MM.1S (cell line): ENCODE measurements around the gene LRIG3.

ENCODE experiments used
- DNase-seq: peaks from one replicate; pipeline ENCODE4 v3.0.0-alpha.2; 2015
- H2AFZ ChIP-seq: fragments of 300-600 bp; sonication (generic); 2 replicates; pipeline ENCODE4 v1.6.0; 2016; ENCODE audit warnings: antibody characterized with exemption, low read length
- H3F3A ChIP-seq: fragments of 300-600 bp; sonication (generic); 2 replicates; pipeline ENCODE4 v1.6.1; 2016; ENCODE audit warnings: mild to moderate bottlenecking, antibody characterized with exemption, low read length, moderate library complexity, mixed read lengths; ENCODE audit not compliant: insufficient read depth
- H3K27ac ChIP-seq: fragments of 300-600 bp; sonication (generic); 2 replicates; pipeline ENCODE4 v1.5.1; 2016; ENCODE audit warnings: mild to moderate bottlenecking, low read length
- H3K27me3 ChIP-seq: fragments of 300-600 bp; sonication (generic); replicated peaks from 2 replicates; pipeline ENCODE4 v1.6.0; 2016; ENCODE audit warnings: low read length; ENCODE audit not compliant: insufficient read depth
- H3K36me3 ChIP-seq: fragments of 300-600 bp; sonication (generic); replicated peaks from 2 replicates; pipeline ENCODE4 v1.6.1; 2016; ENCODE audit warnings: mild to moderate bottlenecking, low read length, mixed read lengths; ENCODE audit not compliant: insufficient read depth
- H3K4me1 ChIP-seq: fragments of 300-600 bp; sonication (generic); 2 replicates; pipeline ENCODE4 v1.6.1; 2016; ENCODE audit warnings: low read length, mixed read lengths
- H3K4me2 ChIP-seq: fragments of 300-600 bp; sonication (generic); 2 replicates; pipeline ENCODE4 v1.6.0; 2016; ENCODE audit warnings: low read depth, low read length
- H3K4me3 ChIP-seq: fragments of 300-600 bp; sonication (generic); 2 replicates; pipeline ENCODE4 v1.5.1; 2016; ENCODE audit warnings: low read length, mixed read lengths
- H3K79me2 ChIP-seq: fragments of 300-600 bp; sonication (generic); 2 replicates; pipeline ENCODE4 v1.6.1; 2016; ENCODE audit warnings: mixed run types, low read length, mixed read lengths
- H3K9ac ChIP-seq: fragments of 300-600 bp; sonication (generic); 2 replicates; pipeline ENCODE4 v1.6.1; 2016; ENCODE audit warnings: low read length, mixed read lengths
- H3K9me2 ChIP-seq: fragments of 300-600 bp; sonication (generic); replicated peaks from 2 replicates; pipeline ENCODE4 v1.6.1; 2016; ENCODE audit warnings: mild to moderate bottlenecking, low read length, mixed read lengths; ENCODE audit not compliant: insufficient read depth
- H3K9me3 ChIP-seq: fragments of 300-600 bp; sonication (generic); replicated peaks from 2 replicates; pipeline ENCODE4 v1.6.1; 2016; ENCODE audit warnings: mild to moderate bottlenecking, low read length, mixed read lengths; ENCODE audit not compliant: insufficient read depth
- H4K20me1 ChIP-seq: fragments of 300-600 bp; sonication (generic); 2 replicates; pipeline ENCODE4 v1.6.1; 2016; ENCODE audit warnings: mild to moderate bottlenecking, low read length, moderate library complexity, mixed read lengths; ENCODE audit not compliant: insufficient read depth
- EZH2 ChIP-seq: fragments of 300-600 bp; sonication (generic); optimal IDR thresholded peaks from 2 replicates; pipeline ENCODE3; 2017; ENCODE audit warnings: low read depth, mild to moderate bottlenecking, antibody characterized with exemption, low read length, mixed read lengths
- EZH2phosphoT487 ChIP-seq: fragments of 300-600 bp; sonication (generic); IDR thresholded peaks from 2 replicates; pipeline ENCODE4 v1.6.1; 2018; ENCODE audit warnings: antibody characterized with exemption, low read length
- TF ChIP-seq, protein P1 (sequence below): fragments of 300-600 bp; sonication (generic); IDR thresholded peaks from 2 replicates; pipeline ENCODE4 v1.5.1; 2016; ENCODE audit warnings: antibody characterized with exemption, low read length, mixed read lengths

LRIG3 gene

DNA sequence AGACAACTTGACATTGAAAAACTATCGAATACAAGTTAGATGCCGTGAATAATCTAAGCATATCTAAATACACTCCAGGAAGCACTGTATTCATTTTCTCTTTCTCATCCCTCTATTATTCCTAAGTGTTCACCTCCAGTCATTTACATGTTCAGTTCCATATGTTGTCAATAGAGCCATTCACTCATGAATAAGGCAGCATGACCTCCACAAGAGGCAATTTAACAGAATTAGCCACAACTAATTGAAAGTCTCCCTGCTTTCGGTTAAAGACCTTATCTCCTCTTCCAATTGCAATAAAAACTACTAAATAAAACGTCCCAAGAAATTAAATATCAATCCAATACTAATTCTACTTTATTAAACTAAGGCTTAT is 1.8 kb downstream of the LRIG3 start:
- Histone ChIP-seq H3K4me2 (peak overlapping the region; percentile 91; the same call in 1 of the 2 replicates), H3K27me3 (no peaks in the 10 kb centered on the region), H3F3A (peaks cover 18% of the 10 kb centered on the region; the same call in 1 of the 2 replicates), H3K4me1 (no peaks in the 10 kb centered on the region; the same call in 1 of the 2 replicates), H3K9me2 (no peaks in the 10 kb centered on the region), H3K79me2 (peaks cover 50% of the 10 kb centered on the region), H3K9ac (no peak overlapping the region; the same call in 1 of the 2 replicates), H3K4me3 (no peak overlapping the region), H3K36me3 (no peaks in the 10 kb centered on the region), H2AFZ (no peak overlapping the region), H3K27ac (no peak overlapping the region), H3K9me3 (no peaks in the 10 kb centered on the region), H4K20me1 (no peaks in the 10 kb centered on the region)
- no peak for DNase-seq
- TF ChIP-seq EZH2phosphoT487, result no peak
- TF ChIP-seq EZH2, result no peak
- TF ChIP-seq, protein P1, sequence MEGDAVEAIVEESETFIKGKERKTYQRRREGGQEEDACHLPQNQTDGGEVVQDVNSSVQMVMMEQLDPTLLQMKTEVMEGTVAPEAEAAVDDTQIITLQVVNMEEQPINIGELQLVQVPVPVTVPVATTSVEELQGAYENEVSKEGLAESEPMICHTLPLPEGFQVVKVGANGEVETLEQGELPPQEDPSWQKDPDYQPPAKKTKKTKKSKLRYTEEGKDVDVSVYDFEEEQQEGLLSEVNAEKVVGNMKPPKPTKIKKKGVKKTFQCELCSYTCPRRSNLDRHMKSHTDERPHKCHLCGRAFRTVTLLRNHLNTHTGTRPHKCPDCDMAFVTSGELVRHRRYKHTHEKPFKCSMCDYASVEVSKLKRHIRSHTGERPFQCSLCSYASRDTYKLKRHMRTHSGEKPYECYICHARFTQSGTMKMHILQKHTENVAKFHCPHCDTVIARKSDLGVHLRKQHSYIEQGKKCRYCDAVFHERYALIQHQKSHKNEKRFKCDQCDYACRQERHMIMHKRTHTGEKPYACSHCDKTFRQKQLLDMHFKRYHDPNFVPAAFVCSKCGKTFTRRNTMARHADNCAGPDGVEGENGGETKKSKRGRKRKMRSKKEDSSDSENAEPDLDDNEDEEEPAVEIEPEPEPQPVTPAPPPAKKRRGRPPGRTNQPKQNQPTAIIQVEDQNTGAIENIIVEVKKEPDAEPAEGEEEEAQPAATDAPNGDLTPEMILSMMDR, result no peak

DNA sequence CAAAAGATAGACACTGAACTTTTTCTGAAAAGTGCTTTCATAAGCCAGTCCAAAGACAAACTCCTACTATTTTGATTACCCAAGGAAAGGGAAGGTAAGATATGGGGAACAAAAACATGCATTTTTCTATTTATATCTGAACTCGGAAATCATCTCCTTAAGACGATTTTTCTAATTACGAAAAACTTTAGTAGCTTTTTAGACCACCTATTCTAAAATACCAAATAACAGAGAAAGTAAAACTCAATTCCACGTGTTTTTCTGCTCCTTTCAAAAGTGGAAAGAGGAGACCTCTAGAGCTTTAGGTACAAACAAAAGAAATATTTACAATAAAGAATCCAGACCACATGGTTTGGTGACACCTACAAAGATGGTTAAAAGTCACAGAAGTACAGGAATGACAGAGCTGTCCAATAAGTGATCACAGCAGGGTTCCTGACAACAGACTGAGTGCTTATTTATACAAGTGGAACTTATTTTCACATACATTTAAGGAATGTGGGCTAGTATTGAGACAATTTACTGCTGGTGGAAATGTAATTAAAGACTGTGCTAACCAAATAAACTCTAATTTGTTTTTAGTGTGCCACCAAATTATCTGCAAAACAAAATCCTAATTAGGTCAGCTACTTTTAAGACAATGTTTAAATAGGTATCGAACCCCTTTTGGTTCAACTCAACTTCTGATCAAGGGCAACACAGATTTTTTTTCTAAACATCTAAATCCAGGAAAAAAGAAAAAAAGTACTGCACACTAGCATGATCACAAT is 2.4 kb downstream of the LRIG3 start:
- TF ChIP-seq EZH2phosphoT487 (no peak), EZH2 (no peak)
- TF ChIP-seq, protein P1, result no peak
- peak overlapping the region; percentile 91; the same call in 1 of the 2 replicates for H3K4me2 ChIP-seq
- H4K20me1 ChIP-seq, result no peaks in the 10 kb centered on the region
- peaks cover 50% of the 10 kb centered on the region for H3K79me2 ChIP-seq
- H2AFZ ChIP-seq, result no peak overlapping the region
- H3K9ac ChIP-seq, result no peak overlapping the region
- H3K9me3 ChIP-seq, result no peaks in the 10 kb centered on the region
- H3K4me3 ChIP-seq, result no peak overlapping the region
- H3K36me3 ChIP-seq, result no peaks in the 10 kb centered on the region; the same call in 1 of the 2 replicates
- H3K9me2 ChIP-seq, result no peaks in the 10 kb centered on the region
- peaks cover 18% of the 10 kb centered on the region; the same call in 1 of the 2 replicates for H3F3A ChIP-seq
- DNase-seq, result no peak
- no peak overlapping the region for H3K27ac ChIP-seq
- no peaks in the 10 kb centered on the region for H3K27me3 ChIP-seq
- no peaks in the 10 kb centered on the region; the same call in 1 of the 2 replicates for H3K4me1 ChIP-seq

GRCh38 chr12:58916921-58917511 is 3.3 kb downstream of the LRIG3 start:
- Histone ChIP-seq H3K9me3 (no peaks in the 10 kb centered on the region), H3K4me3 (no peak overlapping the region), H3K9ac (no peak overlapping the region), H3F3A (peaks cover 18% of the 10 kb centered on the region; the same call in 1 of the 2 replicates), H3K9me2 (no peaks in the 10 kb centered on the region), H3K79me2 (peaks cover 50% of the 10 kb centered on the region), H4K20me1 (no peaks in the 10 kb centered on the region), H3K36me3 (no peaks in the 10 kb centered on the region; the same call in 1 of the 2 replicates), H3K4me1 (no peaks in the 10 kb centered on the region; the same call in 1 of the 2 replicates), H2AFZ (no peak overlapping the region), H3K27me3 (no peaks in the 10 kb centered on the region), H3K27ac (no peak overlapping the region), H3K4me2 (no peak overlapping the region)
- no peak for DNase-seq
- TF ChIP-seq, protein P1, result no peak
- TF ChIP-seq EZH2phosphoT487, result no peak
- no peak for TF ChIP-seq EZH2
